ENCODE measurements around the gene IL36A.

DNA sequence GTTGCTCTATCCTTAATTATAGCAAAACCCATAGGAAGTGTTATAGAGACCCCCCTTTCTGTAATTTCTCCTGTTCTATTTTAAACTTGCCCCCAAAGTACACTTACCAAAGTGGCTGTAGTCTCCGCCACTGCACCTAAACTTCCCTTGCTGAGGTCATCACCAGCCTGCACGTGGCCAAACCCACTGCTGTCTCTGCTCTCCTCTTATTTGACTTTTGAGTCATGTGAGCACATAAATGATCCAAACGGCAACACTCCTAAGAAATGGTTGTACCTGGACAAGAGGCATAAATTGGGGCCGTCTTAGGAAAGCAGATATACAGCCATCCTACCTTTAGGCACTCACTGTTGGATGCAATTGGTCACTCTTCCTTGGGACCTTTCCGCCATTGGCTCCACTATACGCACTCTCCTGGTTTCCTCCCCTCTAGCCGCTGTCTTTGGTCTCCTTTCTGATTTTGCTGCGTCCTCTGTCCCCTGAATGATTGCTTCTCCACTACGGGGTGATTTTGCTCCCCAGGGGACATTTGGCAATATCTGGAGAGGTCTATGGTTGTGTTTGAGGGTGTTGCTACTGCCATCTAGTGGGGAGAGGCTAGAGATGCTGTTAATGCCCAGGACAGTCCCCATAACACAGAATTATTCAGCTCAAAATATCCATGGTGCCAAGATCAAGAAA is 46.7 kb upstream of the IL36A start:
- TF ChIP-seq POLR2AphosphoS5 (IDR thresholded peaks at IDR 0.05) (no peak), POLR2A (IDR thresholded peaks at IDR 0.05) (no peak), EP300 (IDR thresholded peaks at IDR 0.05) (no peak)
- TF ChIP-seq, protein P1, sequence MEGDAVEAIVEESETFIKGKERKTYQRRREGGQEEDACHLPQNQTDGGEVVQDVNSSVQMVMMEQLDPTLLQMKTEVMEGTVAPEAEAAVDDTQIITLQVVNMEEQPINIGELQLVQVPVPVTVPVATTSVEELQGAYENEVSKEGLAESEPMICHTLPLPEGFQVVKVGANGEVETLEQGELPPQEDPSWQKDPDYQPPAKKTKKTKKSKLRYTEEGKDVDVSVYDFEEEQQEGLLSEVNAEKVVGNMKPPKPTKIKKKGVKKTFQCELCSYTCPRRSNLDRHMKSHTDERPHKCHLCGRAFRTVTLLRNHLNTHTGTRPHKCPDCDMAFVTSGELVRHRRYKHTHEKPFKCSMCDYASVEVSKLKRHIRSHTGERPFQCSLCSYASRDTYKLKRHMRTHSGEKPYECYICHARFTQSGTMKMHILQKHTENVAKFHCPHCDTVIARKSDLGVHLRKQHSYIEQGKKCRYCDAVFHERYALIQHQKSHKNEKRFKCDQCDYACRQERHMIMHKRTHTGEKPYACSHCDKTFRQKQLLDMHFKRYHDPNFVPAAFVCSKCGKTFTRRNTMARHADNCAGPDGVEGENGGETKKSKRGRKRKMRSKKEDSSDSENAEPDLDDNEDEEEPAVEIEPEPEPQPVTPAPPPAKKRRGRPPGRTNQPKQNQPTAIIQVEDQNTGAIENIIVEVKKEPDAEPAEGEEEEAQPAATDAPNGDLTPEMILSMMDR (IDR thresholded peaks at IDR 0.05) = peak; percentile 46 to 73 (median 57)

Measured in upper lobe of left lung (tissue), 4 donors.